HG02981 (cell line): ENCODE measurements around the gene HEXIM2.

Experiments
- ATAC-seq: cut with Tn5 transposase; IDR thresholded peaks from one replicate; pipeline ENCODE4 v1.9.1; 2021; ENCODE audit warnings: mild to moderate bottlenecking, moderate library complexity; ENCODE audit not compliant: unreplicated experiment

Gene HEXIM2

DNA sequence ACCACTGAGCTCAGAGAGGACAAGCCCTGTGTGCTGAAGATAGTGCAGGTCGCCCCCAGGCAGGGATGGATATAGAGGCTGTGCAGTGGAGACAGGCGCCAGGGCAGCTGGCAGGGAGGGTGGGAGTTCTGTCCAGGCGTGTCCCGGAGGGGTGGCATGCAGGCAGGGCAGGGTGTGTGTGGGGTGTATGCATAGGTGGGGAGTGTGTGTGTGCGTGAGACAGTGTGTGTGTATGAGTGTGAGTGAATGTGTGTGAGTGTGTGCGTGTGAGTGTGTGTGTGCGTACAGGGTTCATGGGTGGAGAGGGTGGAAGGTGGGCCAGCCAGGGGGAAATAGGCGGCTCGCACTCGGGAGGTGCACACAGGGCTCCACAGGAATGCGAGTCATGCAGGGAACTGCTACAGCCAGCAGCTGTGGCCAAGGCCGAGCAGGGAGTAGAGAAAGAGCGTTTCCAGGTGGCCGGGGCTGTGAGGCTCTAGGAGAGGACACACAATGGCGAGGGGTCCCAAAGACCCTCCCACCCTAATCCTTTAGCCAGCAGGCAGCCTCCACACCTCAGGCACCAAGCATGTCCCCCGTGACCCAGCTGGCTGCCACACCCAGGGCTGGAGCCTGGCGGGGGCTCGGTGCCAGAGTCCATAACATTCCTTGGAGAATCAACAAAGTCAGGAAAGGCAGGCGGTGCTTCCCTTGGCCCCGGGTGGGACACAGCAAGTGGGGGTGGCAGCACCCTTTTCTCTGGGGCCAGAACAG is 34.0 kb upstream of the HEXIM2 start:
- ATAC-seq: no peak

- ATAC-seq: no peak
Observed at GRCh38 chr17:45128331-45128730, 33.3 kb upstream of the HEXIM2 start.

GRCh38 chr17:45128989-45129388 is 32.7 kb upstream of the HEXIM2 start:
- ATAC-seq: no peak

GRCh38 chr17:45129426-45129939 is 32.2 kb upstream of the HEXIM2 start:
- ATAC-seq: no peak

GRCh38 chr17:45129940-45130680 is 31.6 kb upstream of the HEXIM2 start:
- ATAC-seq: no peak

GRCh38 chr17:45130681-45131615 is 30.7 kb upstream of the HEXIM2 start:
- no peak for ATAC-seq

GRCh38 chr17:45131616-45132319 is 29.9 kb upstream of the HEXIM2 start:
- no peak for ATAC-seq

GRCh38 chr17:45132320-45132571 is 29.4 kb upstream of the HEXIM2 start, which contains the start of gene PLCD3:
TSS of gene PLCD3 (minus strand) at chr17:45132515. CDS start at chr17:45132410, 105 bp downstream.
- no peak for ATAC-seq

- no peak for ATAC-seq
Observed at GRCh38 chr17:45132572-45133463, 28.9 kb upstream of the HEXIM2 start.

DNA sequence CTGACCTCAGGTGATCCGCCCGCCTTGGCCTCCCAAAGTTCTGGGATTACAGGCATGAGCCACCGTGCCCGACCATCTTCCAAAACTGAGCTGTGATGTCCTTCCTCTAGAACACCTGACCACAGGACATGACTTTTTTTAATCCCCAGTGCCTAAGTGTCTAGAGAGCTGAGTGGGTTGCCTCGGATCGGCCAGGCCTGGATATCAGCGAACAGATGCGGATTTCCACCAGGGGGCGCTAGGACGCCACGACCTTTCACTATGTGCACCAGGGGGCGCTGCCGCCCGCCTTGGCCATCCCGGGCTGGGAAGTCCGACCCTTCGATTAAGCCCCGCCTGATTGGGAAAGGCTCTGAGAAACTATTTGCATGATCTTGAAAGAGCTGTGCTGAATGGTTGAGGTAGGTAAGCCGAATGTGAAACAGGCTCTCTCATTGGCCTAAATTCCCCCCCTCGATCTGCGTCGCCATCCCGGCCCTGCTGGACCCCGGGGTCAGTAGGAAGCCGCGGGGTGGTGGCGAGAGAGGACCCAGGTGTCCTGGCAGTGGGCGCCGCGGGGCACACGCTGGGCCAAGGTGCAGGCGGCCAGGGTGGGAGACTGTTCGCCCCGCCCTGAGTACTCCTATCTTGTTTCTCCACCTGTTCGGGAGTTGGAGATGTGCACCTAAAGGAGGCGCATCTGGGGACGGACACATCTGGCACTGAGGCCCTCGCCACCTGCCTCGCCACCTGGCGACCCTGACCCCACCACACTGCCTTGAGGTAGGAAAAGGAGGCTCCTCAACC is 26.3 kb upstream of the HEXIM2 start, which contains the start of gene ACBD4:
ACBD4 (plus strand) TSS at position 496 of the 786 bp plus-strand sequence. CDS start 458 bp downstream, outside the sequence.
- ATAC-seq: peak; percentile 78

- no peak for ATAC-seq
Observed at GRCh38 chr17:45135978-45136791, 25.5 kb upstream of the HEXIM2 start.

DNA sequence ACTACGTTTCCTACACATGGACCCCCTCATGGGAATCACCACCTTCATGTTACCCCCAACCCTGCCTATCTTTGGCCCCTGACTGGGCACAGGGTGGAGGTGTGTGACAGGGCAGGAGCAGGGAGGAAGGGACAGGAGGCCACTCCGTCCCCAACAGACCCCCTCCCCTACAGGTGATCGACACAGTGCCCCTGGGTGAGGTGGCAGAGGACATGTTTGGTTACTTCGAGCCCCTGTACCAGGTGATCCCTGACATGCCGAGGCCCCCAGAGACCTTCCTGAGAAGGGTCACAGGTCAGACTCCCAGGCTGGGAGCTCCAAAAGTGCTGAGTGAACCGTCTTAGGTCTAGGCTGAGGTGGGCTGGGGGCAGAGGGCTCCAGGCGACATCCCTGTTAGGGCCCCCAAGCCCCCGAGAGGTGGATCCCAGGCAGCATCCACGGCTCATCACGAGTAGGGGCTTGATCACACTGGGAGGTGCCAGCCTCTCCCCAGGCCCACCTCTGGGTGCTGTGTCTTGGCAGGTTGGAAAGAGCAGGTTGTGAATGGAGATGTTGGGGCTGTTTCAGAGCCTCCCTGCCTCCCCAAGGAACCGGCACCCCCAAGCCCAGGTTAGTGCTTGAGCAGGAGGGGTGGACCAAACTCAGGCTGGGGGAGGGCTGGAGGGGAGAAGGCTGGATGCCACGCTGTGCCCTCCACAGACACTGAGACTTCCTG is 24.7 kb upstream of the HEXIM2 start:
- no peak for ATAC-seq

GRCh38 chr17:45137561-45138305 is 23.9 kb upstream of the HEXIM2 start:
- no peak for ATAC-seq

DNA sequence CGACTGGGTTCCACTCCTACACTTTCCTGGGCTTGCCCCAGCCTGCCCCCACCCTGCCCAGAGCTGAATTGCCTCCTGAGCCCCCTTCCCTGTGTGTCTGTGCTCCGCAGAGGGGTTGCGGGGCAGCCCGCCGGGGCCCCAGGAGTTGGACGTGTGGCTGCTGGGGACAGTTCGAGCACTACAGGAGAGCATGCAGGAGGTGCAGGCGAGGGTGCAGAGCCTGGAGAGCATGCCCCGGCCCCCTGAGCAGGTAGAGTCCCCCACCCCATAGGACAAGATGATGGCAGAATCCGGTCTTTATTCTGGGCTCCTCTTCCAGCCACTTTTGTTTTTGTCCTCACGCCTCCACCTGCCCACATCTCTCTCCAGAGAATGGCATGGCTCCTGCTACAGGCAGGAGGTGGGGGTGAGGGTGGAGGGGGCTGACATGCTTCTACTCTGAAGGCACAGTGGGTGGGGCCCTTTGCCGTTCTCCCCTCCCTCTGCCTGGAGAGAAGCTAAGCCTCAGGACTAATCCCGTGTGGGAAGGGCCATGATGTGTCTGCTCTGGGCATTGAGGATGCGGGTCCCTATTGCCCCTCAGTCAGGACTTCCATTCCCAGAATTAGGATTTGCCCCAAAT is 22.7 kb upstream of the HEXIM2 start:
- ATAC-seq: no peak

- no peak for ATAC-seq
Observed at GRCh38 chr17:45139533-45139920, 22.1 kb upstream of the HEXIM2 start.

DNA sequence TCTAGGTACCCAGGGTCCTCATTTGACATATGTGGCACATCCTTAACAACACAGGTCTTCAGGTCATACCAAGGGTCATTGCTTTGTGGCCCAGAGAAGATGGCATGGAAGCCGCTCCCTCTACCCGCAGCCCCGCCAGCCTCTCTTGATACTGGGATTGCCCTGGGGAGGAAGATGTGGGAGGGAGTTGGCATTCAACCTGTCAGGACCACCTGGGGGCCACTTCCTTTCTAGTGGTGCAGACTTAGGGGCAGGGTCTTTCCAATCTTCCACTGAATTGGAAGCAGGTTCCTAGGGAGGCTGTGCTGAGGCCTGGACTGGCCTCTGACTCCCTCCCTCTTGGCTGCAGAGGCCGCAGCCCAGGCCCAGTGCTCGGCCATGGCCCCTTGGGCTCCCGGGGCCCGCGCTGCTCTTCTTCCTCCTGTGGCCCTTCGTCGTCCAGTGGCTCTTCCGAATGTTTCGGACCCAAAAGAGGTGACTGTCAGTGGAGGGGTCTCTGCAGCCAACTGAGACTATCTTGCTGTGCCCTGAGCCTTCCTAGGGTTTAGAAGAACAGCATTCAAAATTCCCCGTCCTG is 18.5 kb upstream of the HEXIM2 start:
- ATAC-seq: no peak
